22Rv1 (cell line): ENCODE measurements around the gene ANXA5.

ENCODE experiments used
- H3K27ac ChIP-seq: fragments of 450-650 bp; 2 replicates; pipeline ENCODE4 v1.5.1; 2017
- ZFX ChIP-seq: fragments of 450-650 bp; IDR thresholded peaks from 2 replicates; pipeline ENCODE4 v1.6.1; 2017; ENCODE audit warnings: antibody characterized with exemption, borderline replicate concordance
- TF ChIP-seq, protein P1 (sequence below): fragments of 450-650 bp; IDR thresholded peaks from 2 replicates; pipeline ENCODE4 v1.5.1; 2017; ENCODE audit warnings: mild to moderate bottlenecking

The ANXA5 gene

DNA sequence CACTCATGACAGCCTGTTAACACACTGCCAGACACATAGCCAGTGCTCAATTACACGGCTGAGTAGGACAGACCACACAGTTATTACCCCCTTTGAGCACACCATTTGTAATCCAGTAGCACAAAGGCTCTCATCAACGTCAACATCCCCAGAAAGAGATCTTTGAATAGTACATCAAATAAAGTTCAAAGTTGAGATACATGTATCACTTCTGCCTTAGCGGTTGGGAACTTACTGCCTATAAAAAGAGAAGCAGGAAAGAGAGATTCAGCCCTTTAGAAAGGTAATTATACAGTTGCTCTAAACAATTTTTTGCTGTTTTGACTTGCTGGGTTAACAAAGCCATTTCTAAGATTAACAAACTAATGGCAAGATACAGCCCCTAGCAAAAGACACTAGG is 16.2 kb downstream of the ANXA5 start:
- no peak overlapping the region for H3K27ac ChIP-seq
- TF ChIP-seq, protein P1, sequence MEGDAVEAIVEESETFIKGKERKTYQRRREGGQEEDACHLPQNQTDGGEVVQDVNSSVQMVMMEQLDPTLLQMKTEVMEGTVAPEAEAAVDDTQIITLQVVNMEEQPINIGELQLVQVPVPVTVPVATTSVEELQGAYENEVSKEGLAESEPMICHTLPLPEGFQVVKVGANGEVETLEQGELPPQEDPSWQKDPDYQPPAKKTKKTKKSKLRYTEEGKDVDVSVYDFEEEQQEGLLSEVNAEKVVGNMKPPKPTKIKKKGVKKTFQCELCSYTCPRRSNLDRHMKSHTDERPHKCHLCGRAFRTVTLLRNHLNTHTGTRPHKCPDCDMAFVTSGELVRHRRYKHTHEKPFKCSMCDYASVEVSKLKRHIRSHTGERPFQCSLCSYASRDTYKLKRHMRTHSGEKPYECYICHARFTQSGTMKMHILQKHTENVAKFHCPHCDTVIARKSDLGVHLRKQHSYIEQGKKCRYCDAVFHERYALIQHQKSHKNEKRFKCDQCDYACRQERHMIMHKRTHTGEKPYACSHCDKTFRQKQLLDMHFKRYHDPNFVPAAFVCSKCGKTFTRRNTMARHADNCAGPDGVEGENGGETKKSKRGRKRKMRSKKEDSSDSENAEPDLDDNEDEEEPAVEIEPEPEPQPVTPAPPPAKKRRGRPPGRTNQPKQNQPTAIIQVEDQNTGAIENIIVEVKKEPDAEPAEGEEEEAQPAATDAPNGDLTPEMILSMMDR: no peak
- no peak for TF ChIP-seq ZFX

DNA sequence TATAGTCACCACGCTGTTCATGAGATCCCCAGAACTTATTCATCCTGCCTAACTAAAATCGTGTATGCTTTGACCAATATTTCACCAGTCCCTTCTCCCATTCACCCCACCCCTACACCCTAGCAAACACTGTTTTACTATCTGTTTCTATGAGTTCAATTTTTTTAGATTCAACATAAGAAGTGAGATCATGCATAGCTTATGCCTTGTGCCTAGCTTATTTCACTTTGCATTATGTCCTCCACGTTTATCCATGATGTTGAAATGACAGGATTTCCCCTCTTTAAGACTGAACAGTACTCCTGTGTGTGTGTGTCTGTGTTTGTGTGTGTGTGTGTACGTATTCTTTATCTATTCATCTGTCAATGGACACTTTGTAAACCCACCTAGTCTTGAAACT is 16.8 kb downstream of the ANXA5 start:
- H3K27ac ChIP-seq: no peak overlapping the region
- TF ChIP-seq, protein P1: no peak
- no peak for TF ChIP-seq ZFX

DNA sequence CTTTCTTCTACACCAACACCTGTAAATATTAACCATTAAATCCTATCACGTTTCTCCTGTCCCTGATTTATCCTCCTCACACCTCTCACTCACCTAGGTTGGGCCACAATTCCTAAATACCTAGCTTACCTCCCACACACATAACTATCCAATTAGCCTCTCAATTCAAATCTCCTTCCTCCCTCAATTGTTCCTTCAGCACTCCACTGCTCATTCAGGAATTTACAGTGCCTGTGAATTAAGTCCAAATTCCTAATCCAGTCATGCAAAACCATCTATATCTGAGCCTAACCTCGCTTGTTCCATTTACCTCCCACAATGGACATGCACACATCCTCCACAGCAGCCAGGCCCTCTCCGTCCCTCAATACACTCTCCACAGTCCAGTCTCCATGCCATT is 17.5 kb downstream of the ANXA5 start:
- TF ChIP-seq ZFX: no peak
- TF ChIP-seq, protein P1: no peak
- no peak overlapping the region for H3K27ac ChIP-seq

DNA sequence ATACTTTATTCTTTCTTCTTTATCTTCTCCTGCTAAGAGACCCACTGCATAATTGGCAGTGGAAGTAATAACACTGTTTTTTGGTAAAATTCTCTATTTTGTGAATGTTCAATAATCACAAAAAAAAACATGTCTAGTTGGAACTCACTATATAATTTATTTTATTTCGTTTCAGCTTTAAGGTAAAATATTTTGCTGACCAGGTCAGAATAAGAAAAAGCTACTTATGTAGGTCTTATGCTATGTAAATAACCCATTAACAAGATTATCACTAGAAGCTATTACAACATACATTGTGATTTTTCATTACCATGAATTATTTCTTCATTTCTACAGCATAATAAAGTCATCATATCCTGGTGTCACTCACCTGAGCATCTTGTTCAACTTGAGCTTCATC is 19.3 kb downstream of the ANXA5 start:
- TF ChIP-seq, protein P1: no peak
- no peak for TF ChIP-seq ZFX
- no peak overlapping the region for H3K27ac ChIP-seq

DNA sequence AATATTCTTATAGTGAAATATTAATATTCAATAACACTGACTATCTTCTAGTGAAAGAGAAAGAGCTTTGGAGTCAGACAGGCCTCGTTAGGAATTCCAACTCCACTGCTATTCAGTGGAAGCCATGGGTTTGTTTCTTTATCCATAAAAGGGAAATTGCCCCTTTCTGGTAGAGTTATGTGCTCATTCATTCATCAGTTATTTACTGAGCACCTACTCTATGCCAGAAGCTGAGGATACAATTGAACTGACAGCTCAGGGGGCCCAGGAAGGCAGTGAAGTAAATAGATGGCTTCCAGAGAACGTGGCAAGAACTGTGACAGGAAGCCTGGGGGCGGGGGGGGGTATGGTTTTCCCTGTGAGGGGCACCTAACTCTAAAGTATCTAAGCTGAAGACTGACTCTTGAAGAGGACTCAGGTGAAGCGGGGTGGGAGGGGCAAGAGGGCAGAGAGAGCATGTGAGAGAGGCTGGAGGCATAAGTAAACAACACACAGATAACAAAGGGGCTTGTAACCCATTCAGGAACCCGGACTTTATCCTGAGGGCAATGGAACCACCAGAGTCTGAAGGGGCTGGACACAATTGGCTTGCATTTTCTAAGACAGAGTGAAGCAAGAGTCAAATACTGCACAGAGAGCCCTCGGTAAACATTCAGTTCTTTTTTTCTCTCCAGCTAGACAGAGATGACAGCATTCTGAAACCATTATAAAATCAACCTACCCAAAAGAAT is 20.3 kb downstream of the ANXA5 start:
- TF ChIP-seq, protein P1: no peak
- no peak for TF ChIP-seq ZFX
- H3K27ac ChIP-seq: no peak overlapping the region

DNA sequence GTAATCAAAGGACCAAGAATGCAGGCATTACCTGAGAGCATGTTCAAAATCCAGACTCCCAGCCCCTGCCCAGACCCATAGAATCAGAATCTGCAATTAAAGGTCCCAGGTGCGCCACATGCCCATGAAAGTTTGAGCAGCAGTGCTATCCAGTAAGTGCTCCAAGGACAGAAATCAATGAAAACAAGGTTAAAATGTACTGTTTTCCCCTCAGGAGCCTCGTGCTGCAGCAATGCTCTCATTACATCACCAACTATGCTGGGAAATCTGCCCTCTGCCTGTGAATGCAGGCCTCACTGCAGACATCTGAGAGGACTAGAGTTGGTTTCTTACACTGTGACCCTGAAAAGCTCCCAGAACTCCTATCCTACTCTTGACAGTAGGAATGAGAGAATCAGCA is 21.1 kb downstream of the ANXA5 start:
- no peak overlapping the region for H3K27ac ChIP-seq

DNA sequence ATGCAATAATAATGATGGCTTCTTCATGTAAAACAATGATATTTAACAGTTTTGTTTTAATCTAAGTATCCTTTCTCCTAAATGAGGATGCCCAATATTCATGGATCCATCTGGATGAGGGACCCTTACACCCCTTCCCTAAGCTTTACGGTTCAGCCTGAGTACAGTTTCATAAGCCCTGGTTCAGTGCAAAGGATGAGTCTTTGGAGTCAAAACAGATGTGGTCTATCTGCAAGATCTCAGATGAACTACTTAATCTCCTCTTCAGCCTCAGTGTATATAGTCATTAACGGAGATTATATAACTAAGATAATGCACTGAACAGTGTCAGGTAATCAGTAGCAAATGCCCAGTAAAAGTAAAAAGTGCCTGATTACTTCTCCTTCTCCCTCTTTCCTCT is 22.1 kb downstream of the ANXA5 start:
- no peak overlapping the region for H3K27ac ChIP-seq
- TF ChIP-seq ZFX: no peak
- TF ChIP-seq, protein P1: no peak

More for the DNA sequence above, 21.1 kb downstream of the ANXA5 start:
- TF ChIP-seq, protein P1: no peak
- TF ChIP-seq ZFX: no peak
